T-helper 22 cell (primary cell): ENCODE measurements around the gene PI16.

Experiments used
- DNase-seq: peaks from one replicate; pipeline ENCODE4 v3.0.0-alpha.2; 2020; ENCODE audit warnings: low read depth

The PI16 gene

DNA sequence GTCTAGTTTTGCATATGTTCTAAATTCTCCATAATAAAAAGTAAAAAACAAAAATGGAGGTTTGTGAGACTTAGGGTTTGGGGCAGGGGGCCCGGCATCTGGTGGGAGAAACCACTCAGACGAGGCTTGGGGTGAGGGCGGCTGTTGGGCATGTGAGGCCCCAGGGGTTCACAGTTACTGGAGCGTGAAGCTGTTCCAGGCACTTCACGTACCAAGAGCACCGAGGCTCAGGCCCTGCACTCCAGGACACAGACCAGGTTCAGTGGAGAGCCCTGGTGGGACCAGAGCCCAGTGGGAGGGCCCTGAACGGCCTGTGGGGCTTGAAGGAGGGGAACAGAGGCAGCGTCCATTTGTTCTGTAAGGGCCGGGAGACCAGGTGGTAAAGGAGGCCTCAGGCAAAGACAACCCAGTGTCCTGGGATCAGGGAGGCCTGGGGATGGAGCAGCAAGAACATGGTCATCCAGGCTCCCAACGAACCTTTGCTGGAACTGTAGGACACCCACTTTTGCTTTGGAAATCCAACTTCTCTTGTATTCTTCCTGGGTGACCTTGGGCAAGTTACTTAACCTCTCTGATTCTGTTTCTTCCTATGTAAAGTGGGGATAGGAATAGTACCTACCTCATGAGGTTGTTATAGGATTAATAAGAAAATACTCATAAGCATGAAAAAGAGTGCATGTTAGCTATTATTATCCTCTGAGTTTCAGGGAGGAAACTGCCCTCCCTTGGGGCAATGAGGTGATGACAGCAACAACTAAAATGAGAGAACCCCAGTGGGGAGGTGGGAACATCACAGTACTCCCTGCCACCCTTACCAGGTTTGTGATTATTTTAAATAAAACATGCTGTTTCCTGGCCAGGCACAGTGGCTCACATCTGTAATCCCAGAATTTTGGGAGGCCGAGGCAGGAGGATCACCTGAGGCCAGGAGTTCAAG, 49.8 kb downstream of the PI16 start:
- DNase-seq: no peak

- DNase-seq: no peak
These were observed 50.7 kb downstream of the PI16 start, which contains the start of gene FGD2 for GRCh38 chr6:37005061-37005810. FGD2 (plus strand) TSS chr6:37005655; CDS start chr6:37005818, 163 bp downstream.

- DNase-seq: no peak
These were observed 51.5 kb downstream of the PI16 start for GRCh38 chr6:37005827-37006567.

DNA sequence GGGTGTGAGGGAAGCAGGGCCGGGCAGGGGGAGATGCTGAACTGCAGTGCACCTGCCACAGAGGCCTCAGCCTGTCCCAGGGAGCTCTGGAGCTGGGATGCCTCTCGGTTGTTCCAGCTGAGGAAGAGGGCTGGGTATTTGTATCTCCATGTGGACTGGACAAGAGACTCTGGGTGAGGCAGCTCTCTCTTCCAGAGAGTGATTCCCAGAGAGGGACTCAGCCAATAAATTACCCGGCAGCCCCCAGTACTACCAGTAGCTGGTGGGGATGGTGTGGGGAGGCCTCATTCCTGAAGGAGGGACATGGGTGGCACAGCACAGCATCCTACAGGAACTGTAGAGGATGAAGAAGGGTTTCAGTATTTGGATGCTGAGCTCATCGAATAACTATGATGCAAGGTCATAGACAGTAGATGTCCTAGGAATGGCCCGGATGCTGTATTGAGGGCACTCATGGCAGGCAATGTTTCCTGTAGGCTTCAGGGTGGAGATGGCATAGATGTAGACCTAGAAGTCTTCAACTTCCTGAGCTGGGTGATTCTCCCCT, 52.3 kb downstream of the PI16 start:
- no peak for DNase-seq

- DNase-seq: no peak
These were observed 53.0 kb downstream of the PI16 start for GRCh38 chr6:37007340-37008043.

GRCh38 chr6:37008484-37009465, 54.2 kb downstream of the PI16 start:
- no peak for DNase-seq

GRCh38 chr6:37010402-37010892, 55.9 kb downstream of the PI16 start:
- no peak for DNase-seq

- no peak for DNase-seq
These were observed 57.3 kb downstream of the PI16 start for GRCh38 chr6:37011656-37012378.

- DNase-seq: no peak
These were observed 59.3 kb downstream of the PI16 start for GRCh38 chr6:37013516-37014491.
